ENCODE data around the gene CCIN.

The CCIN gene

DNA sequence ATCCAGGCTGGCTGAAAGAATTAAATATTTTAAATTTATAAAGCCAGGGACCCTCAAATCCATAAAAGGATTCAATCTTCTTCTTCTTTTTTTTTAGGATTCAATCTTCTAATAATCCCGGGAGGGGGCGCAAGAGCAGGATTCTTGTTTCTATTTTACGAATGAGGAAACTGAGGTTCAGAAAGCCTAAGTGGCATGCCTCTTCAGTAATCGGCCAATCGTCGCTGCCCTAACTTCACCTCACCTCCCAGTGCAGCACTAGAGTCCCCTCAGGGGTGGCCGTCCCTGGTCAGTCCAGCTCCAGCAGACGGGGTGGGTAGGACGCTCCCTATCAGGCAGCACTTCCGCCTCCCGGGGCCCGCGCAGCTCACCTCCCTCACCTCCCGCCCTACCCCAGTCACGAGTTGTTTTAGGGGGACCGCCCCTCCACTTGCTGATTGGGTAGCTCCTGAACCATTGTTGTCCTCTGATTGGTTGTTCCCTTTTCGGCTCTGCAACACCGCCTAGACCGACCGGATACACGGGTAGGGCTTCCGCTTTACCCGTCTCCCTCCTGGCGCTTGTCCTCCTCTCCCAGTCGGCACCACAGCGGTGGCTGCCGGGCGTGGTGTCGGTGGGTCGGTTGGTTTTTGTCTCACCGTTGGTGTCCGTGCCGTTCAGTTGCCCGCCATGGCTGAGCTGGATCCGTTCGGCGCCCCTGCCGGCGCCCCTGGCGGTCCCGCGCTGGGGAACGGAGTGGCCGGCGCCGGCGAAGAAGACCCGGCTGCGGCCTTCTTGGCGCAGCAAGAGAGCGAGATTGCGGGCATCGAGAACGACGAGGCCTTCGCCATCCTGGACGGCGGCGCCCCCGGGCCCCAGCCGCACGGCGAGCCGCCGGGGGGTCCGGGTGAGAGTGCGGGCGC is 21.5 kb downstream of the CCIN start, which contains the start of gene CLTA:
Gene CLTA, plus strand, starts transcription at position 534 of the 902 bp plus-strand sequence. Its CDS starts 136 bp downstream, at position 670.
- DNase-seq (ENCODE audit: low read depth in 2 of 2) = peak; percentile 97

DNA sequence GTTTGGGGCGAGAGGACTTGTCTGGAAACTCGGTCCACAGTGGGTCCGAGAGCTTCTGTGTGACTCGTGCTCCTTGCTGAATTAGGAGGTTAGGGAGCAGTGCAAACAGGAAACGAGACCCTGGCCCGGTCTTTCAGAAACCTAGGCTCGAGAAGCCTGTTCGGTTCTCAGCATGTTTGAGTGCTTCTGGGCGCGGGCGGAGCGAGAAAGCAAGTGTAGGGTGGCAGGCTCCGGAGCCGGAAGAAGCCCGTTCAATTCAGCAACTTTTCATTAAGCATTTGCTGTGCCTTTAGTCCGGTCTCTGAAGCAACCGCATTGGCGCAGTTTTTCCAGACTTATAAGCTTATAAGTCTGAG is 22.1 kb downstream of the CCIN start:
- DNase-seq (ENCODE audit: low read depth in 2 of 2) = no peak

GRCh38 chr9:36191686-36192085 is 22.5 kb downstream of the CCIN start:
- no peak for DNase-seq (ENCODE audit: low read depth in 2 of 2)

GRCh38 chr9:36192196-36192595 is 23.0 kb downstream of the CCIN start:
- DNase-seq (ENCODE audit: low read depth in 2 of 2) = no peak

DNA sequence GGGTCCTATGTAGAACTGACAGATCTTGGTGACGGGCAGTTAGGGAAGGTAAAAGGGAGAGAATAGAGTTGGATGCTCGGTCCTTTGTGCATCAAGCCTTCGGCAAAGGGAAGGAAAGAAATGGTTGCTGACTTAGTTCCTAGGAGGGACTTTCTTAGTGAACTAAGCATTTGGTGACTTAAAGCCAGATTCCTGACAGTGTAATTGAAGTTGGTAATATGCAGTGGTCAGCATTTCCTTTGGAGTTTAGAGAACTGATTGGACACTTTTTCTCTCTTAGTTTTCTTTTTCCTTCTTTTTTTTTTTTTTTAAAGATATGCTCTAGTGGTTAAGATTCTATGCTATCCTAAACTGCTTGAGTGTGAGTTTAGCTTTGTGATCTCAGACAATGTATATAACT is 23.8 kb downstream of the CCIN start:
- no peak for DNase-seq (ENCODE audit: low read depth in 2 of 2)

DNA sequence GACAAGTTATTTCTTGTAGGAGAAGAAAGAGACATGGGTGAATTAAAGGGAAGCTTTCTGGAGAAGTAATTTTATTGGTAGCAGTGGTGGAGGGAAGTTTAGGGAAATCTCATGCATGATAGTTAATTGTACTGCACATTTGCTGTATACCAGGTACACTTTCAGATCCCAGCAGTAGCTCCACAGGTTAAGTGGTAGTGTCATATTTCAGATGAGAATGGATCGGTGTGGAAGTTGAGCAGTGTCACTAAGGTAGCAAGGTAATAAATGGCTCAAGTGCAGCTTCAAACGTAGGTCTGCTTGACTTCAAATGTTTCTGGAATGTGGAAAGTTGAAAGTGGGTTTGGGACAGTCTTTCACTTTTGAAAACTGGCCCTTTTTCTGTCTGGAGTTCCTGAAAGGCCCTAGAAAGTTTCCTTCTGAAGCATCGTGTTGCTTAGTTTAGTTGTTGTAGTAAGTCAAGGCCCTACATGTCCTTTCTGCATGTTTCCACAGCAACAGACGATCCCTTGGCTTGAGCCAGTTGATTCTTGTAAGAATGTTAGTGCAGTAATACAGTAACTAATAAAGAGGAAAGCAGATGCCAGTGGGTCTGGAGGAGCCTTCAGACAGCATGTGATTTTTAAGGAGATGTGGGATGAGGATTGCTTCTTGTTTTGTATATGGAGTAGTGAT is 25.3 kb downstream of the CCIN start:
- no peak for DNase-seq (ENCODE audit: low read depth in 2 of 2)

DNA sequence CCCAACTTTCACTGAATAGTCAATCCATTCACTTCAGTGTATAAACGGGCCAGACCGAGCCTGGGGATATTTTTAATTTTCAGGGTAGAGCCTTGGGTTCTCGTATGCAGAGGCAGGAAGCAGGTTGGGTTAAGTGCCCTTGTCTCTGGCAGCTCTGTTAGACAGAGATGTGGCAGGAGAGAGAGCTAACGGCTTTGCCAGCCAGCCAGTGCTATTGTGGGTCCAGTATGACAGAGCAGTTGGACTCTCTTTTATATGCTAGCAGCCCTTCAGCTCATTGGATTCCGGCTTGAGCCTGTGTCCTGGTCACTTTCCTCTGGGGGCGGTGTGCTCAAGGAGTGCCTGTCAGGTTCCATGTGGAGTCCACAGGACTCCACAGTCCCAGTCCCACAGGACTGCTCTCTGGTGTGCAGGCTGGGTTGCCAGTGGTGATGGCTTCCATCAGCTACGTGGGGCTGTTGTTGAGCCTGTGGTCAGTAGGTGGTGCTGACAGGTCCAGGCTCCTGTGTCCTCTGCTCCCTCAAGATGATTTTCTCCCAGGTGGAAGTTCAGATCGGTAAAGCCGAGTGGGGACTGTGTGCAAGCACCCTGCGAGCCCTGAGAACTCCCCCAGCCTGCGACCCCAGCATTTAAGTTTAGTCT is 35.8 kb downstream of the CCIN start:
- DNase-seq (ENCODE audit: low read depth in 2 of 2) = no peak

- no peak for DNase-seq (ENCODE audit: low read depth in 2 of 2)
These were observed 37.8 kb downstream of the CCIN start for GRCh38 chr9:36207016-36207415.

DNA sequence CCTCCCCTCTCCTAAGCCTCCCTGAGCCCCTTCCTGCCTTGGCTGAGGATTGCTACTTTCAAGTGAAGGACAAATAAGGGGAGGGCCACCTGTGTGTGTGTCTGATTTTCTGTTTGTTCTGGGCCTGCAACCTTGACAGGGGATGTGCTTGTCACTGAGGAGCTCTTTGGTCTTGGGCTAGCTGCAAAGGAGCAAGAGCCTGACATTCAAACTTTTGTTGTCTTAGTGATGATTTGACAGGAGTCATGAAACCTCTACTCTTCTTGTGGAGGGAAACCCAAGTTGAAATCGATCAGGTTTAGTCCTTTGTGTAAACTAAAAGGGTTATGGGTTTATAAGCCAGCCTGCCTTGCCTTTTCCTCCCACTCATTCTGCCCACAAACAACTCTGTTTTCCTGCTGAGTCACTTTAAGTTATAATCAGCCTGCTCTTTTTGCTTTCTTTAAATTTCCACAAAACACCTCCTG is 38.4 kb downstream of the CCIN start:
- no peak for DNase-seq (ENCODE audit: low read depth in 2 of 2)

DNA sequence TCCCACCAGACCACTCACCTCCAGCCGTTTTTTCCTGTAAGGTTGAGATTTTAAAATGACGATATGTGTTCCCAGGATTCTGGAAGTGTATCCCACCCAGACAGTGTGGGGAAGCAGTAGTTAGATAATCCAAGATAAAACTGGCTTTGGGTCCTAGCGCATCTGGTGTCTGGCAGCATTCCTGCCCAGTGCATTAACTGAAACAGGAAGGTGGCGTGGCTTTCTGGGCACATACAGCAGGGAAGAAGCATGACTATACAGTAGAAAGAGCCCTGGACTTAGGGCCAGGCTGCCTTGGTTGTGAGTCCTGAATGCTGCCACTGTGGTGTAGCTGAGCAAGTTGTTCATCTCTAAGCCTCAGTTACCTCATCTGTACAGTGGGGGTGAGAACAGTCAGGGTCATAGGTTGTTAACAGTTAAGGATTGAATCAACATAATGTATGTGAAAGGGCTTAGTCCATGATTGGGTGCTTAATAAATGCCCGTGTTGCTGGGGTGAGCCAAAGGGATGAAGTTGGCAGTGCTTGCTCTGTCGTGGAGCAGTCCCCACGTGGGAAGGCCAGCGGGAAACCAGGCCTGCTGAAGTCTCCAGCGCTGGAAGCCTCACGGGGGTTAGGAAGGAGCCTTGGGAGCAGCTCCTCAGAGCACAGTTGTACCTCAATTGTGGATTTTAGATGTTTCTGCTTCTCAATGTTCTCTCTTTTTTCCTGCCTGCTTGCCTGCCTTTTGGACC is 39.5 kb downstream of the CCIN start:
- no peak for DNase-seq (ENCODE audit: low read depth in 2 of 2)

DNA sequence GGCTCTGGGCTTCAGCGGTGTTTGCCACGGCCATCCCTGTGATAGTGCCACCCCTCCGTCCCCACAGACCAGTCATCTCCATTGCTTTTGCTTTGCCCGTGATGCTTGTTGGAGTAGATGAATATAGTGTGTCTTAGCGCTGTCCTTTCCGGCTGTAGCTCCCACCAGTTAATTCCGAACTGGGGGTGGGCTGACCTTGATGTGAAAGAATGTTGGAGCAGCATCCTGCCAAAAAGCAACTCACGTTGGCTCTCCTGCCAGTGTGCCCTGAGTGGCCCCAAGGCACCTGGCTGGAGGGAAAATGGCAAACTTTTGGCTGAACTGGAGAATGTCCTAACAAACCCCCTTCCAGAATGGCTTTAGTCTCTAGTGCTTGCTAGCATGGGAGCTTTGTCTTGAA is 41.5 kb downstream of the CCIN start:
- no peak for DNase-seq (ENCODE audit: low read depth in 2 of 2)

- no peak for DNase-seq (ENCODE audit: low read depth in 2 of 2)
These were observed 42.3 kb downstream of the CCIN start for GRCh38 chr9:36211510-36211909.

DNA sequence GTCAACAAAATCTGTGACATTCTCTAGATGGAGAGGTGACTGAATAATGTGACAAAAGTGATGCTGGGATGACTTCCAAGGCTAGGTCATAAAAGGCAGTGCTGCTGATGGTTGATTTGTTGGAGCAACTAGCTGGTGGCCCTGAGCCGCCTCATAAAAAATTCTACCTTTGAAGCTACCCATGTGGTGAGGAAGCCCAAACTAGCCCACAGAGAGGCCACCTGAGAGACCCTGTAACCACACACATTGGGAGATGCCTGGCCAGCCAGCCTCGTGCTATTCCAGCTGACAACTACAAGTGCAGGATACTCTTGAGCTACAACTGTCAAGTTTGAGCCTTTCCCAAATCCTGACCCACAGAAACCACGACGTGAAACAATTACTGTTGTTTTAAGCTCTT is 44.2 kb downstream of the CCIN start:
- no peak for DNase-seq (ENCODE audit: low read depth in 2 of 2)

DNA sequence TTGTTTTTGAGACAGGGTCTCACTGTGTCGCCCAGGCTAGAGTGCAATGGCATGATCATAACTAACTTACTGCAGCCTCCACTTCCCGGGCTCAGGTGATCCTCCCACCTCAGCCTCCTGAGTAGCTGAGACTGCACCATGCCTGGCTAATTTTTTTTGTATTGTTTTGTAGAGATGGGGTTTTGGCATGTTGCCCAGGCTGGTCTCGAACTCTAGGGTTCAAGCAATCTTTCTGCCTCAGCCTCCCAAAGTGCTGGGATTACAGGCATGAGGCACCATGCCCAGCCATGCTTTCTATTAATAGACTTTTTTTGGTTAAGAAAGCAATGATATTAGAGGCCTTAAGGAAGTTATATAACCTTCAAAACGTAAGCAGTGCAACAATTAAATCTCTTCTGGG is 44.8 kb downstream of the CCIN start:
- no peak for DNase-seq (ENCODE audit: low read depth in 2 of 2)

DNA sequence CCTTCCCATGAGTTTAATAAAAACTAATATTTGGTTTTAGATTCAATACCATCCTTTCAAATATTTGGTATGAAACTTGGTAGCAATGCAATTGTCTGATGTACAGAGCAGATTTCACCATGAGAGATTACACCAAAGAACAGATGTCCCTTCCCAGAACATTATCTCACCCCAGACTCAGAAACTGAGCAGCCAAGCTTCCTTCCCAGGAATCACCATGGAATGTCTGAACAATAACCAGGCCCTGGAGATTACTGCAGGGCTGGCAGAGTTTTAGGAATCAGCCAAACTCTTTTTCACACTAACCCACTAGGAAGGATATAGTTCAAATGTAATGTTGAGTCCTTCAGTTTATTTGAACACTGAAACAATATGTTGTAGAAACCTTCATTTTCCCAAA is 45.4 kb downstream of the CCIN start:
- DNase-seq (ENCODE audit: low read depth in 2 of 2) = no peak

GRCh38 chr9:36217256-36217968 is 48.2 kb downstream of the CCIN start:
- DNase-seq (ENCODE audit: low read depth in 2 of 2) = no peak

DNA sequence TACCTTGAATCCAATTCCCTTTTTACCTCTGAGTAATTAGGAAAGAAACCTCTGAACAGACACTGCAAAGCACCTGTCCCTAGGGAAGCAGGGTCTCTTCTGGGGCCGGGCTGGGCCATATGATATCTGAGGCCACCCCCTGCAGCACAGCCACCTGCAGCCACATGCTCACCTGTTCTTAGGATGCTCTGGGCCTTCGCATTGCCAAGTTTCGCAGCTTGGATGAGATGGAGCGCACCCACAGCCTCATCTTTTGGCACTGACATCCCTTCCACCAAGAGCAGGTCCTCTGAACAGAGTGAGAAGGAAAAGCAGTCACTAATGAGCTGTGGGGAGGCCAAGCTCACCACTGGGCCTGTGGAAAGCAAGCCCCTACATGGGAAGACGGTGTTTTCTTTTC is 48.8 kb downstream of the CCIN start:
- no peak for DNase-seq (ENCODE audit: low read depth in 2 of 2)

- no peak for DNase-seq (ENCODE audit: low read depth in 2 of 2)
These were observed 49.3 kb downstream of the CCIN start for GRCh38 chr9:36218411-36218901.

Data from fibroblast of skin of left quadriceps (primary cell).